Fibroblast of skin of scalp (primary cell): ENCODE data around the gene BBS1.
"Not testable (repeated sequence)": the region's sequence is repeated elsewhere in the genome, so short reads cannot be mapped to it uniquely, and the experiment has no call there.

Experiments used
- DNase-seq: peaks from one replicate; pipeline ENCODE4 v3.0.0-alpha.2; 2013

Gene BBS1

DNA sequence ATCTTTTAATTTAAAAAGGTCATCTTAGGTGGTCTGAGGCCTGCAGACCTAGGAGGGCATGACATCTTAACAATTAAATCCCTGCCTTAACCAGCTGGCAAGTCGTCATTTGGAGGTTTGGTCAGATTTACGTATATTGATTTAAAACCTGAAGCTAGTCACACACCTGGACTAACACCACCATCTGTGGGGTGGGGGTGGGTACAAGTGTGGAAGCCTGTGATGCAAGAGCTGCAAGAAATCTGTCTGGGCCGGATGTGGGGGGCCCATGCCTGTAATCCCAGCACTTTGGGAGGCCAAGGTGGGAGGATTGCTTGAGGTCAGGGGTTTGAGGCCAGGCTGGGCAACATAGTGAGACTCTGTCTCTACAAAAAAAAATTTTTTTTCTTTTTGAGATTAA, 70.8 kb downstream of the BBS1 start:
- DNase-seq = no peak

DNA sequence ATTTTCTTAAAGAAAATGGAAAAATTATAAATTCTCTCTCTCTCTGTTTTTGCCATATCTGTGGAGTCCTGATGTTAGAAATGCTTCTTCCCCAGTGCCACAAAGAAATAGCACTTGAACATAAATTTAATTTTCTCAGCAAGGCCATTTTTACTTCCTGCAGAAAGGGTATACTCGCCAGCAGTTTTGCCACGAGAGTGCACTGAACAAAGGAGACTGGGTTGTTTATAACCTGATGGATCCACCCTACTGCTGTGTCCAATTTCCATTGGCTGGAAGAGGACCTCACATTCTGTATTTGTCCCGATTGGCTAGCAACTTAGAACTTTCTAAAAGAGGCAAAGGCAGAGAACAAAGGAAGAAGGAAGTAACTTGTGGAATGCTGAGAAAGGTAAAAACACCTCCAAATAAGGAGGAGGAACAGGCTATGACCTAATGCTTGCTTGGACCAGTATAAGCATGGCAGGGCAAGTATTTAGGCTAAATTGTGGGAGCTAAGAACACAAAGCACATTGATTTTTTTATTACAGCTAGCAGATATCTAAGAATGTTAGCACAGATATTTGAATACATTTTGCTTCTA, 72.2 kb downstream of the BBS1 start:
- DNase-seq = not testable (repeated sequence)
